Testis (tissue), 2 donors: ENCODE measurements around the gene CGNL1.

ENCODE experiments used
- POLR2A ChIP-seq: fragments of 450-650 bp; IDR thresholded peaks from one replicate; pipeline ENCODE4 v1.6.1; 2017; ENCODE audit warnings: antibody characterized with exemption, mild to moderate bottlenecking, moderate library complexity
- TF ChIP-seq, protein P1 (sequence below), 3 experiments: fragments of 450-650 bp in 2 of 3; fragments of 200-600 bp in 1 of 3; sonication (generic) in 1 of 3; IDR thresholded peaks; one replicate each; pipeline ENCODE4 v1.5.1; 2016 to 2019; ENCODE audit warnings: antibody characterized with exemption in 3 of 3, mild to moderate bottlenecking in 2 of 3, moderate library complexity in 1 of 3

DNA sequence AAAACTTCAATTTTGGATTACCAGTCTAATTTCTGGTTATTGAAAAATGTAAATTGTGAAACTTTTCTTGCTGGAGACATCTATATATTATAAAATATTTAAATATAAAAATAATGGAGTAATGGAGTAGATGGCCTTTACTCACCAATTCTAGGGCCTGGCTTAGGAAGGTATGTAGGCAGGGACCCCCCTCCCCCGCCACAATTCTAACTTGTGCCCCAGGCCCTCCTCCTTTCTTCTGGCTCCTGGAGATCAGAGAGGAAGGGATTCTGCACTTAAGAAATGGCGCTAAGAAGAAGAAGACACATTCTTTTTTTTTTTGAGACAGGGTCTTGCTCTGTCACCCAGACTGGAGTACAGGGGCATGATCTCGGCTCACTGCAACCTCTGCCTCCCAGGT is 49.5 kb downstream of the CGNL1 start:
- TF ChIP-seq, protein P1, sequence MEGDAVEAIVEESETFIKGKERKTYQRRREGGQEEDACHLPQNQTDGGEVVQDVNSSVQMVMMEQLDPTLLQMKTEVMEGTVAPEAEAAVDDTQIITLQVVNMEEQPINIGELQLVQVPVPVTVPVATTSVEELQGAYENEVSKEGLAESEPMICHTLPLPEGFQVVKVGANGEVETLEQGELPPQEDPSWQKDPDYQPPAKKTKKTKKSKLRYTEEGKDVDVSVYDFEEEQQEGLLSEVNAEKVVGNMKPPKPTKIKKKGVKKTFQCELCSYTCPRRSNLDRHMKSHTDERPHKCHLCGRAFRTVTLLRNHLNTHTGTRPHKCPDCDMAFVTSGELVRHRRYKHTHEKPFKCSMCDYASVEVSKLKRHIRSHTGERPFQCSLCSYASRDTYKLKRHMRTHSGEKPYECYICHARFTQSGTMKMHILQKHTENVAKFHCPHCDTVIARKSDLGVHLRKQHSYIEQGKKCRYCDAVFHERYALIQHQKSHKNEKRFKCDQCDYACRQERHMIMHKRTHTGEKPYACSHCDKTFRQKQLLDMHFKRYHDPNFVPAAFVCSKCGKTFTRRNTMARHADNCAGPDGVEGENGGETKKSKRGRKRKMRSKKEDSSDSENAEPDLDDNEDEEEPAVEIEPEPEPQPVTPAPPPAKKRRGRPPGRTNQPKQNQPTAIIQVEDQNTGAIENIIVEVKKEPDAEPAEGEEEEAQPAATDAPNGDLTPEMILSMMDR (IDR thresholded peaks at IDR 0.05): no peak
- no peak for TF ChIP-seq POLR2A
